Measurements from ENCODE around the gene TAGLN3.

GRCh38 chr3:111968319-111969054, 30.2 kb upstream of the TAGLN3 start:
- TF ChIP-seq CTCF (IDR thresholded peaks at IDR 0.05), result no peak
- no peak for TF ChIP-seq POLR2A (IDR thresholded peaks at IDR 0.05)

Measured in body of pancreas (tissue), 4 donors.